GM19099 (cell line): Measurements from ENCODE around the gene SMYD3.

ENCODE experiments used
- POLR2A ChIP-seq: IDR thresholded peaks from 3 replicates; pipeline ENCODE4 v1.6.1; 2011; ENCODE audit warnings: low read depth; ENCODE audit not compliant: insufficient read length; ENCODE audit errors: extremely low read depth

Gene SMYD3

DNA sequence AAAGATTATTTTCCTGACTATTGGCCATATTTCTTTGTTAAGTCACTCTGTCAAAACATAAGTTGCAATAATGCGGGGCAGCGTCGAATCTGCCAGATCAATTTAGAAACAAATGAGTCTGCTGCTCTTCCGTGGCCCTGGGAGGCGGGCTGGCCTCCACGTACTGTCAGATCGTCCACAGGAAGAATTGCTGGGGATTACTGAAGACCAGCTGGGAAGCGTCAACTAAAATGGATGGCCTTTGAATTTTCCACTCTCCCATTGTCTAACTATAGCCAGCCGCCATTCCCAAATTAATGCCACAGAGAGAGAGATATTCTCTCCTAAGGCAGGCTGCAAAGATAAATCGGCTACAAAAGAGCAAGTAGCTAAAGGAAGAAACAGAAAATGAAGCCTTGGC lies 560.2 kb downstream of the SMYD3 start:
- no peak for TF ChIP-seq POLR2A

DNA sequence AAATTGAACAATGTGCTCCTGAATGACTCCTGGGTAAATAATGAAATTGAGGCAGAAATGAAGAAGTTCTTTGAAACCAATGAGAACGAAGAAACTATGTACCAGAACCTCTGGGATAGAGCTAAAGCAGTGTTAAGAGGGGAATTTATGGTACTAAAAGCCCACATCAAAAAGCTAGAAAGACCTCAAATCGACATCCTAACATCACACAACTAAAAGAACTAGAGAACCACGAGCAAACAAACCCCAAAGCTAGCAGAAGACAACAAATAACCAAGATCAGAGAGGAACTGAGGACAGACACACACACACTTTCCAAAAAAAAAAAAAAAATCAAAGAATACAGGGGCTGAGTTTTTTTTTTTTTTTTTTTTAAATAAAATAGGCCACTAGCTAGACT lies 564.2 kb downstream of the SMYD3 start:
- no peak for TF ChIP-seq POLR2A

DNA sequence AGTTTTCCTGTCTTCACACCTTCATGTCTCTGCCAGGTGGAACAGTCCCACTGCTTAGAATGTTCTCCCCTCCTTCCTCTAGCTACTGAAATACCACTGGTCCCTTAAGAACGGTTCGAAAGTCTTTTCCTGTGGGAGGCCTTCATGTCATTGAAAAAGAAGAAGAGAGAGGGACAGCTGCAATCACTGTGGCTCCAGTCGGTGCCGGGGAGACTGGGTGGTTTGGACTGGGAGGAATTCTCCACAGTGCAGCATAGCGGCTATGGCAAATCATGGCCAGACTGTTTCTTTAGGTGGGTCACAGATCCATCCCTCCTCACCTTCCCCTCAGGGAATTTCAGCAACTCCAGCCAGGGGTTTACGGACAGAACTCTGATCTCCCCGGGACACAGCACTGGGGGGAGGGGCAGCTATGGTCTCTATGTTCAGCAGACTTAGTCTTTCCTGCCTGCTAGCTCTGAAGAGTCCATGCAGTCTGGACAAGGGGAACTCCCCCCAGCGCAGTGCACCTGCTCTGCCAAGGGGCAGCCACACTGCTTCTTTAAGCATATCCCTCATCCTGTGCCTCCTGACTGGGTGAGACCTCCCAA lies 567.2 kb downstream of the SMYD3 start:
- no peak for TF ChIP-seq POLR2A

GRCh38 chr1:245938046-245938435 lies 569.0 kb downstream of the SMYD3 start:
- TF ChIP-seq POLR2A: no peak

DNA sequence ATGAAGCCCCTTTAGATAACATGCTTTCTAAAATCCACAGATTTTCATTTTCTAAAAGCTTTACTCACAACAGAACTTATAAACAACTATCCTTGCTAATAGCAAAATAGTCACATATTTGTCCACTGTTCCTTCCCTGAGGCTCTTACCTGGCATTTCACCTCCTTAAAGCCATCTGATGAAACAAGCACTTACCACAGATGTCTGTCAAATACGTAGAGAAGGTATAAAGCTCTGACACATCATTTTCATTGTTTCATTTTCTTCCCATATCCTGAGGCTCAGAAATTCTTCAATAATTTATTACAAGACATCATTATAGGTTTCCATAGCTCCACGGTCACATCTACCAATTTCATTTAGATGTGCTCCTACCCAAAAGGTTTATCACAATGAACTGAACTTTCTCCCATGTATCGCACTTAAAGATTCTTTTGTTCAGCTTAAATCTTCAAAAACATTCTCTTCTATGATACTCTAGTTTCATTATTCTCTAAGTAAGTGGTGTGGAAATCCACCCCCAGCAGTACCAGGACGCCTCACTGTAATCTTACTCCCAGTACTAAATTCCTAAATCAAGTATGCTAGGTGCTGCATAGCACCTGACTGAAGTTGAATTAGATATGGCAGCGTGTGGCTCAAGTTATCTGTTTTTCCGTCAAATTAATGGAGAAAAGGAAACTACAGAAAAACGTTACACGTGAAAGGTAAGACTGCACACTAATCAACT lies 569.6 kb downstream of the SMYD3 start:
- TF ChIP-seq POLR2A: no peak

DNA sequence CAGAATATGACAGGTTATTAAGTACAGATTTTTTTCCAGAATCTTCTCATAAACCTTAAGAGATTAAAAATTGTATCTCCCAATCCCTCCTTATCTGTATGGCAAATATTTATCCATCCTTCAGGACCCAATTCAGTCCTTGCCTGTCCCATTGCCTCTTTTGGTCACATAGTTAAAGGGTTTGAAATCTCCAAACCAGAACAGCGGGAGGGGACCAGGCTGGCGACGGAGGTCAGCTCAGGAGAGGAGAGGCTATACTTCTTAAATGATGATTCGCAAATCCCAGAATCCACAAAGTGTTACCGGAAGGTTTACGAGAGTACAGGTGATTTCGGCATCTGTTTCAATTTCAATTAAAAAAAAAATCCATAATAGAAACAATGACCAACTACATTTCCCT lies 572.7 kb downstream of the SMYD3 start:
- TF ChIP-seq POLR2A: no peak

DNA sequence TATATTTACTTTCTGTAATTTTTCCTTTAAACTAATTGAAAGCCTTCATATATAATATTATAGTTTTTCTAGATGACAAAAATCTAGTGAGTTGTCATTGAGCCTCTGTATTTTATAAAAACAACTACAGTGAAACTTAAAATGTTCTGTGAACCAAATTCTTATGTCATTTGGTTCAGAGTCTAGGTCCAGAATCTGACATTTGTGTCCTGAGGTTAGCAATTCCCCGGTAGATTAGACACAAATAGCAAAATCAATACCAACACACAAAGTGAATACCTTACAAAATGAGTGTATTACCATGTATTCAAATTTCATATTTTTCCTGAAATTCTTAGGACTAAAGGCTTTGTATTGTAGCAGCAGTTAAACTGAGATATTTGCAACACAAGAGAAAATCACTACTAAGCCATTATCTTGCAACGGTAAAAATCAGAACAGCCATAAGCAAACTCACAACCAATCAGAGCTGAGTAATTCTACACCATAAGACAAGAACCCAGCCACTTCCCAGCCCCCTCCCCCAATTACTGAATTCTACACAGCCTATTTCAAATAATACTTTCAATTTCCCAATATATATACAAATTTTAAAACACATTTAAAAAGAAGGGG lies 573.5 kb downstream of the SMYD3 start:
- no peak for TF ChIP-seq POLR2A

- TF ChIP-seq POLR2A: no peak
These were observed 574.6 kb downstream of the SMYD3 start for GRCh38 chr1:245932302-245932972.

GRCh38 chr1:245931450-245931849 lies 575.6 kb downstream of the SMYD3 start:
- no peak for TF ChIP-seq POLR2A

DNA sequence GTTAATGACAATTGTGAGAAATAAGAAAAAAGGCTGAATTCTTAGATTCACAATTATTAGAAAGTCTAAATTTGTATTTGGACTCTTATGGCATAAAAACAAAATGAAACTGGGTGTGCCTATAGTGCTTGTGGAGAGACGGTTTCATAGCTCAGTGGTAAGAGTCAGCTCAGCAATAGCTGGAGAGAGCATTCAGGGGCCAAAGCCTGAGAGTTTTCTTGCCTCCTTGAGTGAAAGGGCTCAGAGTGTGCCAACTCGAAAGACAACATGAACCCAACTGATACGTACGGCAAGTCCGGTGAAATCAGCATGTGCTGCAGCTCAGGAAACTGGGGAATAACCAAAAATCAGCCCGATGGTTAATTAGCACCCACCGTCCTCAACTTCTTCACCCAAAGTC lies 577.9 kb downstream of the SMYD3 start:
- no peak for TF ChIP-seq POLR2A

GRCh38 chr1:245926888-245927287 lies 580.2 kb downstream of the SMYD3 start:
- no peak for TF ChIP-seq POLR2A

DNA sequence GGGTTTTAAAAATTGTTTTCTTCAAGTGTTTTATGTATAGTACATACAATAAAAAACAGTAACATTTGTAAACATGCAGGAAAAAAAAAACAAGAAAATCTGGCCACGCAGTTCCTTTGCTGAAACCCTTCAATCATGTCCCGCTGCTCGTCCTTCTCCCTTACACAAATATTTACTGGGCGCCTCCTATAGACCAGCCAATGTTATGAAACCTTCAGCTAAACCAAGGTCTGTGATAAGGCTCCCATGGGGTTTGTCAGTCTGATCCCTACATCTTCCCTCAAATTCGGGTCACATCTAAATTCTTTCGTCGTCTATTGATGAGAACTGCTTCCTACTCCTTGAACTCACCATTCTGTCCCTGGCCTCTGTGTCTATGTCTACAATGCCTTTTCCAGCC lies 583.9 kb downstream of the SMYD3 start:
- TF ChIP-seq POLR2A: no peak

DNA sequence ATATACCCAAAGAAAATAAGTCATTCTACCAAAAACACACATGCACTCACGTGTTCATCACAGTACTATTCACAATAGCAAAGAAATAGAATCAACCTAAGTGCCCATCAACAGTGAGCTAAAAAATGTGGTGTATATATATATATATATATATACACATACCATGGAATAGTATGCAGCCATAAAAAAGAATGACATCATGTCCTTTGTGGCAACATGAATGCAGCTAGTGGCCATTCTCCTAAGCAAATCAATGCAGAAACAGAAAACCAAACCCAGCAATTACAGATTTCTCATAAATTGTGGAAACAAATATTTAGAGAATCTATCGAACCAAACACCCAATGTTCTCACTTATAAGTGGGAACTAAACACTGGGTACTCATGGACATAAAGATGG lies 585.7 kb downstream of the SMYD3 start:
- no peak for TF ChIP-seq POLR2A

- no peak for TF ChIP-seq POLR2A
These were observed 589.7 kb downstream of the SMYD3 start for GRCh38 chr1:245917403-245917802.

DNA sequence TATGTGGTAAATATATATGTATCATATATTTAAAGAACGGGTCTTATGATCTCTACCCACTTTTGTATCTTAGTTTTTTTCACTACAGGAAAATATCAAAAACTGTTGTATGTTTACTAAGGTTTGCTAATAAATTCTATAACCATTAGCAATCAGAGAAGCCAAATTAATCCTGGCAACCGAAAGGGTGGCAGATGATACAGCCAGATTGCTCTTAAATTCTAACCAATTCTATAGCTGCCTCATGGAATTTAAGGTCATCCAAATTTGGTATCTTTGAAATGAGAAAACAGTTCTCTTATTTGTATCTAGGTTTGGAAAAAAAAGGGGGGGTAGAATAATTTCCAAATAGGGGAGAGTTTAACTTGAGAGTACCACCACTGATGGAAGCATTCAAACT lies 591.2 kb downstream of the SMYD3 start:
- TF ChIP-seq POLR2A: no peak

DNA sequence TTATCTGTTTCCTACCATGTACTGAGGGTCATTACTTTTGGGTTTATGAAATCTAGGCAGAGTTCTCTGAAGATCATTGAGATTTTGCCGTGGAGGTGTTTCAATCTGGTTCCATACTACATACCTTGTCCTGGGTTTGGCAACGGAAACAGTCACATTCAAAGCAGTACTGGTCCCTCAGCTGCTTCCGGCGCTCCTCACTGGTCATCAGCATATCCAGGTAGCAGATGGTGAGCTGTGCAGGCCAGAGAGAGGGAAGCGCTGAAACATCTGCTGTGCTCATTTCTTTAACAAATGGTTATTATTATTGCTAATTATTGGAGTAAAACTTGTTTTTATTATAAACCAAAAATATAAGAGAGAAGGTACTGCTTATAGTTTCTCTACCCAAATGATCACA lies 591.7 kb downstream of the SMYD3 start:
- TF ChIP-seq POLR2A: no peak

DNA sequence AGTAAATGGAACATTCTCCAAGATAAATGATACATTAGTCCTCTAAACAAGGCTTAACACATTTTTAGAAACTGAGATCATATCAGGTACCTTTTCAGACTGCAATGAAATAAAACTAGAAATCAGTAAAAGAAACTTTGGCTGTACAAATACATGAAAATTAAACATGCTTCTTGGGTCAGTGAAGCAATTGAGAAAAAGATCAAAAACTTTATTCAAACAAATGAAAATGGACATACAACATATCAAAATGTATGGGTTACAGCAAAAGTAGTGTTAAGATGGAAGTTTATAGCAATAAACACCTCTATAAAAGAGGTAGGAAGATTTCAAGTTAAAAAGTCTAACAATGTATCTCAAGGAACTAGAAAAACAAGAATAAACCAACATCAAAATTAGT lies 598.5 kb downstream of the SMYD3 start:
- TF ChIP-seq POLR2A: no peak

GRCh38 chr1:245906207-245906606 lies 600.9 kb downstream of the SMYD3 start:
- TF ChIP-seq POLR2A: no peak
